Renal cortex interstitium (tissue), 15 donors: ENCODE data around the gene BTBD6. TPM values are rescaled to one million over a fixed set of nuclear protein-coding genes. Genes with fewer than 3 reads are reported as not detected.

Experiments
- DNase-seq, 11 donors: peaks; one replicate each; pipeline ENCODE4 v3.0.0-alpha.2; 2013; ENCODE audit warnings: low read depth in 9 of 11, low spot score in 4 of 11; ENCODE audit errors: extremely low read depth in 1 of 11
- long read RNA-seq, 16 experiments: transcript quantifications; one replicate each; lab custom pipeline, GENCODE V29; 2026
- polyA plus RNA-seq, 3 donors: library from polyadenylated mRNA; unstranded; fragments of 120-200 nt; gene quantifications; one replicate each; pipeline ENCODE4 v1.2.1, GENCODE V29; 2013; ENCODE audit not compliant: insufficient read length in 3 of 3

The BTBD6 gene
- 10 to 100 TPM; 34.5 to 38.4 (median 35.9) TPM for polyA plus RNA-seq
- long read RNA-seq, donor 1, transcript BTBD6-203 (4 exons, 2,176 nt): major isoform, 12 of 17 reads
- long read RNA-seq, donor 1, partial matches to known transcripts: 0 of 17 reads
- long read RNA-seq, donor 1, other reads (novel, unspliced or antisense): 0 of 17 reads
- long read RNA-seq, donor 2, transcript BTBD6-203 (4 exons, 2,176 nt): major isoform, 13 of 17 reads
- long read RNA-seq, donor 2, partial matches to known transcripts: 0 of 17 reads
- long read RNA-seq, donor 2, other reads (novel, unspliced or antisense): 0 of 17 reads
- long read RNA-seq, donor 3, transcript BTBD6-203 (4 exons, 2,176 nt): major isoform, 15 of 52 reads
- long read RNA-seq, donor 3, transcript BTBD6-206 (5 exons, 1,335 nt): minor isoform, 5 of 52 reads
- long read RNA-seq, donor 3, transcript BTBD6-204 (3 exons, 2,195 nt): minor isoform, 6 of 52 reads
- long read RNA-seq, donor 3, partial matches to known transcripts: 25 of 52 reads
- long read RNA-seq, donor 3, other reads (novel, unspliced or antisense): 0 of 52 reads
- long read RNA-seq, donor 4, transcript BTBD6-203 (4 exons, 2,176 nt): major isoform, 12 of 16 reads
- long read RNA-seq, donor 4, partial matches to known transcripts: 0 of 16 reads
- long read RNA-seq, donor 4, other reads (novel, unspliced or antisense): 0 of 16 reads
- long read RNA-seq, donor 5: 0 reads
- long read RNA-seq, donor 6, transcript BTBD6-203 (4 exons, 2,176 nt): minor isoform, 5 of 12 reads
- long read RNA-seq, donor 6, transcript BTBD6-204 (3 exons, 2,195 nt): major isoform, 6 of 12 reads
- long read RNA-seq, donor 6, partial matches to known transcripts: 0 of 12 reads
- long read RNA-seq, donor 6, other reads (novel, unspliced or antisense): 0 of 12 reads
- long read RNA-seq, donor 7, transcript BTBD6-203 (4 exons, 2,176 nt): major isoform, 12 of 18 reads
- long read RNA-seq, donor 7, partial matches to known transcripts: 0 of 18 reads
- long read RNA-seq, donor 7, other reads (novel, unspliced or antisense): 0 of 18 reads
- long read RNA-seq, donor 8: 0 reads
- long read RNA-seq, donor 9, transcript BTBD6-203 (4 exons, 2,176 nt): major isoform, 17 of 19 reads
- long read RNA-seq, donor 9, partial matches to known transcripts: 0 of 19 reads
- long read RNA-seq, donor 9, other reads (novel, unspliced or antisense): 0 of 19 reads
- long read RNA-seq, donor 10, transcript BTBD6-203 (4 exons, 2,176 nt): major isoform, 11 of 27 reads
- long read RNA-seq, donor 10, partial matches to known transcripts: 12 of 27 reads
- long read RNA-seq, donor 10, other reads (novel, unspliced or antisense): 0 of 27 reads
- long read RNA-seq, donor 11, transcript BTBD6-203 (4 exons, 2,176 nt): major isoform, 8 of 13 reads
- long read RNA-seq, donor 11, partial matches to known transcripts: 0 of 13 reads
- long read RNA-seq, donor 11, other reads (novel, unspliced or antisense): 0 of 13 reads
- long read RNA-seq, donor 12, partial matches to known transcripts: 8 of 16 reads
- long read RNA-seq, donor 12, other reads (novel, unspliced or antisense): 0 of 16 reads
- long read RNA-seq, donor 13: 0 reads
- long read RNA-seq, donor 14, transcript BTBD6-203 (4 exons, 2,176 nt): major isoform, 11 of 22 reads
- long read RNA-seq, donor 14, partial matches to known transcripts: 5 of 22 reads
- long read RNA-seq, donor 14, other reads (novel, unspliced or antisense): 0 of 22 reads
- long read RNA-seq, donor 15, transcript BTBD6-203 (4 exons, 2,176 nt): major isoform, 5 of 15 reads
- long read RNA-seq, donor 15, partial matches to known transcripts: 7 of 15 reads
- long read RNA-seq, donor 15, other reads (novel, unspliced or antisense): 0 of 15 reads
- long read RNA-seq, donor 16, transcript BTBD6-204 (3 exons, 2,195 nt): minor isoform, 11 of 55 reads
- long read RNA-seq, donor 16, transcript BTBD6-206 (5 exons, 1,335 nt): minor isoform, 6 of 55 reads
- long read RNA-seq, donor 16, transcript BTBD6-203 (4 exons, 2,176 nt): major isoform, 27 of 55 reads
- long read RNA-seq, donor 16, partial matches to known transcripts: 9 of 55 reads
- long read RNA-seq, donor 16, other reads (novel, unspliced or antisense): 0 of 55 reads

GRCh38 chr14:105248368-105249181, at the start of gene BTBD6:
BTBD6 (plus strand) TSS chr14:105248533; CDS start chr14:105248712, 179 bp downstream.
- peak; percentile 56 to 81 (median 78) for DNase-seq

GRCh38 chr14:105198588-105198987, 49.7 kb upstream of the BTBD6 start:
- no peak for DNase-seq

- no peak for DNase-seq
These were observed 49.2 kb upstream of the BTBD6 start for GRCh38 chr14:105199093-105199492.

DNA sequence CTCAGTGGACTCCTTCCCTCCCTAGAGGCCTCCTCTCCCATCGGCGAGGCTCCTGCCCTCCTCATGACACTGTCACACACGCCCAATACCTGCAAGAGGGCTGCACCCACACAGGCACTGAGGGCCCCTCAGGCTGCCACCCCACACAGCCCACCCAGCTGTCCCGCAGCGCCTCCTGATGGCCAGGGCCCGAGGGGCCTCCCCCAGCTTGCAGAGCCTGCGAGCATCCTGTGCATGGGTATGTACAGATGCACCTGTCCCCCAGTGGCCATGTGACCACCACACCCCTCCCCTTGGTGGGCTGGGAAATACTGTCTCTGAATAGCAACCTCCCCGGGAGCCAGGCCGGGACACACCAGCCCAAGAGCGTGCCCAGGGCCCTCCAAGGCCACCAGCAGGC, 48.3 kb upstream of the BTBD6 start:
- no peak for DNase-seq

GRCh38 chr14:105200641-105201040, 47.7 kb upstream of the BTBD6 start:
- no peak for DNase-seq

DNA sequence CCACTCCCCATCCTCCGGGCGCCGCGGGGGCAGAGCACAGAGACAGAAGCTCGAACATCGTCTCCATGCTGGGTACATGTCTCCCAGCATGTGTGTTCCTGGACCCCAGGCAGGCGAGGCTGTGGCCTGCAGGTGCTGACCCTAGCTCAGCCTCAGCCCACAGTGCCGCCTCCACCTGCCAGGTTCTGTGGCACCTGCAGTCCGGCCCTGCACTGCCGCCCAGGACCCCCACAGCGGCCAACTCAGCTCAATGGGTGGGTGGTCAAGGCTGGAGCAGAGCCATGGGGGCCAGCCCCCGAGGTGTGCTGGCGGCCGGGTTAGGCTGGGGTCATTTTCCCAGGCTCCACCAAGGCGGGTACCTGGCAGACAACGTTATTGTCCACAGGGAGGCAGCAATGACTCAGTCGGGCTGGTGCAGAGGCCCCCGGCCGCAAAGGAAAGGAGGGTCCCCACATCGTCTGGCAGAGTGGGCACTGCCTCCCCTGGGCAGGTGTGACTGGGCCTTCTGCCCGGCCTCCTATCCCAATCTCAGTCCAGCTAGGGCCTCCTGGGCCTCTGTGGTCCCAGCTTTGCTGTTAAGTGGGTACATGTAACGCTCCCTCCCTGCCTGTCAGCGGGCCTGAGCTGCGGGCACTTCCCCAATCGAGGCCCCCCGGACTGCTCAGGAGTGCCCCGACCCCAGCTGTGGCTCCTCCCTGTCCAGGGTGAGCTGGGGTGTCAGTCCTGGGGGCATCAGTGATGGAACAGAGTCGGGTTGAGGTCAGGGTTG, 47.0 kb upstream of the BTBD6 start:
- DNase-seq: no peak

GRCh38 chr14:105201925-105202513, 46.3 kb upstream of the BTBD6 start:
- no peak for DNase-seq

DNA sequence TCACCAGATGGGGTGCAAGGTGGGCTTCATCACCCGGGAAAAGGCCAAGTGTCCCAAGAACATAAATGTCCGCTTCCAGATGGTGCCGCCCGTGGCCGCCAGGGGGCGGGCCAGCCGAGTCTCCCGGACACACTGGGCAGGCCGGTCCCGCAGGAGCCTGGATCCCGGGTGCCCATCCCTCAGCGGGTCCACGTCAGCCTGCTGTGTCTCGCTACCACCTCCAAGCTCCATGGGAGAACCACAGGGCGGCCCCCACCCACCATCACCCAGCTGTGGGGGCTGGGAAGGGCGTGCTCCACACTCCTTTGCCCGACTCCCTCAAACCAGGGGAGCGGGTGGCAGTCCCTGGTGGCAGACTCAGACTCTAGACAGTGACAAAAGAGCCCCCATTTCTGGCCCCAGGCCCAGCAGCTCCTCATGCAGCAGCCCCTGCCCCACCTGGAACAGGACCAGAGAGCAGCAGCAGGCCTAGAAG, 45.2 kb upstream of the BTBD6 start:
- peak in 2 of 11 donors; percentile 53 to 59 for DNase-seq

DNA sequence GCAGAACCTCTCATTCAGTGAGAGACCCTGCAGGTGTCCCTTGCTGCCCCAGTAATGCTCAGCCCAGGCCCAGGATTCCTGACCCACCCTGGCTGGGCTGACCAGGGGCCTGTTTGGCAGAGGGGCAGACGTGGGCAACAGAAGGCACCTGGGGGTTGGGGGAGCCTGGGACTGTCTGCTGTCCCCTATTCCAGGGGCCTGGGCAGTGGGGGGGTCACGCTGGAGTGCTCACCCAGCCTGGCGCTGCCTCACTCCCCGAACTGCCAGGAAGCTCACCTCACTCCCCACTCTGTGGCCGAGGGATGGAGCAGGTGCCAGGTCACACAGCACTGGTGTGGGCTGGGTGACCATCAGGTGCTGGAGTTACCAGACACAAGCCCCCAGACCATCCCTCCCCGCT, 44.6 kb upstream of the BTBD6 start:
- DNase-seq: no peak

GRCh38 chr14:105204206-105204930, 44.0 kb upstream of the BTBD6 start:
- no peak for DNase-seq

GRCh38 chr14:105204931-105205672, 43.2 kb upstream of the BTBD6 start:
- no peak for DNase-seq

GRCh38 chr14:105205673-105206208, 42.6 kb upstream of the BTBD6 start:
- DNase-seq: no peak

DNA sequence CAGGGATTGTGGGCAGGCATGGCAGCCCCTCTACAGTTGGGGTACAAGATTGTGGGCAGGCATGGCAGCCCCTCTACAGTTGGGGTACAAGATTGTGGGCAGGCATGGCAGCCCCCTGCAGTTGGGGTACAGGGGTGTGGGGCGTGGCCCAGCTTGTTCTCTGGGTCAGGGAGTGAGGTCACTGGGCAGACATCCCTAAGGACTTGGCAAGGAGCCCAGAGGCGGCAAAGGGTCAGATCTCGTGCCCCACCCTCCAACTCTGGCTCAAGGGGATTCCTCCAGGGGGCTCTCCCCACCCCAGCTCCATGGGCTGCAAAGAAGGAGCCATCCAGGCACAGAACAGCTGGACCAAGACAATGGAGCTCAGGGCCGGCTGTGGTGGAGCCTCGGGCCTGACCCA, 41.5 kb upstream of the BTBD6 start:
- DNase-seq: no peak

GRCh38 chr14:105207460-105207901, 40.9 kb upstream of the BTBD6 start:
- DNase-seq: no peak
